ENCODE results near the gene LIPJ. TPM values are rescaled to one million over a fixed set of nuclear protein-coding genes. Genes with fewer than 3 reads are reported as not detected.

LIPJ gene
- total RNA-seq, 2 donors from 2014 or later = 0.09 to 0.17 TPM

DNA sequence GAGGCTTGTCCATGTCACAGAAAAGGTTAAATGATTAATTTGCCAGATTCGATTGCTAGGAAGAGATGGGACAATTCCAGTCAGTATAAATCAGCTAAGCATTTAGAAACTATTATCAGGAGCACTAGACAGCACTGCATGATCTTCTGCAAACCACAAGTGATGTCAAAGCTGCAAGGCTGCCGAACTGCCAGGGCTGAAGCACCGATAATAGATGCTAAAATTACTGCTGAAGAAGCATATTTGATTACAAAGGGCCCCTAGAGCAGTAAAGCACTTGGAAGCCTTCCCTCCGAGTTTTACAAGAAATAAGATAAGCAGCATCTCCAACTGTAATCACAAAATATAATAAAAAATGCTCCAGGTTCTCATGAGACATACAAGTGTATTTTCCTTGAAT is 44.0 kb upstream of the LIPJ start:
- Histone ChIP-seq H3K4me1 (replicated peaks) (no peaks in the 10 kb centered on the region), H3K27ac (peak overlapping the region in 1 of 2 donors; percentile 40), H3K36me3 (no peaks in the 10 kb centered on the region), H3K27me3 (replicated peaks; ENCODE audit: insufficient read depth) (no peaks in the 10 kb centered on the region), H3K9me3 (no peaks in the 10 kb centered on the region), H3K4me3 (no peak overlapping the region)
- TF ChIP-seq POLR2AphosphoS5 (IDR thresholded peaks at IDR 0.05) (no peak), POLR2A (IDR thresholded peaks at IDR 0.05) (no peak)
- TF ChIP-seq, protein P1, sequence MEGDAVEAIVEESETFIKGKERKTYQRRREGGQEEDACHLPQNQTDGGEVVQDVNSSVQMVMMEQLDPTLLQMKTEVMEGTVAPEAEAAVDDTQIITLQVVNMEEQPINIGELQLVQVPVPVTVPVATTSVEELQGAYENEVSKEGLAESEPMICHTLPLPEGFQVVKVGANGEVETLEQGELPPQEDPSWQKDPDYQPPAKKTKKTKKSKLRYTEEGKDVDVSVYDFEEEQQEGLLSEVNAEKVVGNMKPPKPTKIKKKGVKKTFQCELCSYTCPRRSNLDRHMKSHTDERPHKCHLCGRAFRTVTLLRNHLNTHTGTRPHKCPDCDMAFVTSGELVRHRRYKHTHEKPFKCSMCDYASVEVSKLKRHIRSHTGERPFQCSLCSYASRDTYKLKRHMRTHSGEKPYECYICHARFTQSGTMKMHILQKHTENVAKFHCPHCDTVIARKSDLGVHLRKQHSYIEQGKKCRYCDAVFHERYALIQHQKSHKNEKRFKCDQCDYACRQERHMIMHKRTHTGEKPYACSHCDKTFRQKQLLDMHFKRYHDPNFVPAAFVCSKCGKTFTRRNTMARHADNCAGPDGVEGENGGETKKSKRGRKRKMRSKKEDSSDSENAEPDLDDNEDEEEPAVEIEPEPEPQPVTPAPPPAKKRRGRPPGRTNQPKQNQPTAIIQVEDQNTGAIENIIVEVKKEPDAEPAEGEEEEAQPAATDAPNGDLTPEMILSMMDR (IDR thresholded peaks at IDR 0.05) = no peak
- WGBS = 27% methylated on average over 4 of the region's 4 CpGs
- no peak for DNase-seq (ENCODE audit: low spot score)
- intact Hi-C loops (cut with DNase I) = no loop called here

DNA sequence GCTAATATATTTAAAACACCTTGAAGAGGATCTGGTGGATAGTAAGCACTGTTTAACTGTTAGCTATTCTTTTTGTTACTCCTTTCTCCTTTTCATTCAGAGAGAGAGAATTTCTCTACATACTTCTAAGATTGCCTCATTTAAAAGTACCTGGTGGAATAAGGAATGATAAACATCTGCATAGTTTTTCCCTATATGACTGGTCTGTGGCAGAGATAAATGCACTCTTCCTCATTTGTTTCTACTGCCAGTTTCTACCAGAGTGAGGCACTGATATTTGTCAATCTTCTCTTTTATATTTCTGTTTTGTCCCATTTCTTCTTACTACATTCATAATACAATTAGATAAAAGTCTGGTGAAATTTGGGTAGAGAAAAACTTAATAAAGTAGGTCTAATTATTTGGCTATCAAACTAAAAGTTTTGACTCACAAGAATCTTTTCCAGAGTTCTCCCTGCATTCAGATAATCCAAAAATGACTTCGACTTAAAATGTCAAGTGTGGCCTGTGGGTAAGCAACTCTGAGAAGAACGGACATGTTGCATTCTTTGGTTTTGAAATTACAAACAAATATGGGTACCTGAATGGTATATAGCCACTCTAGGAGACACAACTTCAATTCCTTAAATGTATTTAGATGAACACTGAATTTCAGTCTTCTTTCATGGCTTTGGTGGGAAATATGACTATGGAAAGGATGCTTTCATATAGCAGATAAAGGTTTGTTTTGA is 42.3 kb upstream of the LIPJ start:
- no peaks in the 10 kb centered on the region for H3K27me3 ChIP-seq (replicated peaks; ENCODE audit: insufficient read depth)
- intact Hi-C loops (cut with DNase I) = no loop called here
- no peaks in the 10 kb centered on the region for H3K9me3 ChIP-seq
- no peaks in the 10 kb centered on the region for H3K36me3 ChIP-seq
- H3K4me1 ChIP-seq (replicated peaks) = no peaks in the 10 kb centered on the region
- no peak overlapping the region for H3K27ac ChIP-seq
- H3K4me3 ChIP-seq = no peak overlapping the region
- TF ChIP-seq POLR2AphosphoS5 (IDR thresholded peaks at IDR 0.05) = no peak
- TF ChIP-seq, protein P1 (IDR thresholded peaks at IDR 0.05) = no peak
- TF ChIP-seq POLR2A (IDR thresholded peaks at IDR 0.05) = no peak
- no peak for DNase-seq (ENCODE audit: low spot score)
- 95% methylated on average over 2 of the region's 2 CpGs for WGBS

DNA sequence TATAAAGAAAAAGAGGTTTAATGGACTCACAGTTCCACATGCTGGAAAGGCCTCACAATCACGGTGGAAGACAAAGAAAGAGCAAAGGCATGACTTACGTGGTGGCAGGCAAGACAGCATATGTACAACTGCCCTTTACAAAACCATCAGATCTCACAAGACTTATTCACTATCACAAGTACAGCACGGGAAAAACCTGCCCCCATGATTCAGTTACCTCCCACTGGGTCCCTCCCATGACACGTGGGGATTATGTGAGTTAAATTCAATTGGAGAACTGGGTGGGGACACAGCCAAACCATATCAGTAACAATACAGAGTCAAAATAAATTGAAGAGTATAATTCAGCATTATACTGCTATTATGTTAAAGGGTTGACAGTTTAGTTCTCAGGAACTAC is 41.2 kb upstream of the LIPJ start:
- TF ChIP-seq POLR2A (IDR thresholded peaks at IDR 0.05) (no peak), POLR2AphosphoS5 (IDR thresholded peaks at IDR 0.05) (no peak)
- TF ChIP-seq, protein P1 (IDR thresholded peaks at IDR 0.05) = no peak
- intact Hi-C loops (cut with DNase I) = no loop called here
- WGBS = 78% methylated on average over 4 of the region's 4 CpGs
- no peaks in the 10 kb centered on the region for H3K4me1 ChIP-seq (replicated peaks)
- no peaks in the 10 kb centered on the region for H3K36me3 ChIP-seq
- no peaks in the 10 kb centered on the region for H3K9me3 ChIP-seq
- DNase-seq (ENCODE audit: low spot score) = no peak
- H3K27ac ChIP-seq = no peak overlapping the region
- no peak overlapping the region for H3K4me3 ChIP-seq
- H3K27me3 ChIP-seq (replicated peaks; ENCODE audit: insufficient read depth) = no peaks in the 10 kb centered on the region

DNA sequence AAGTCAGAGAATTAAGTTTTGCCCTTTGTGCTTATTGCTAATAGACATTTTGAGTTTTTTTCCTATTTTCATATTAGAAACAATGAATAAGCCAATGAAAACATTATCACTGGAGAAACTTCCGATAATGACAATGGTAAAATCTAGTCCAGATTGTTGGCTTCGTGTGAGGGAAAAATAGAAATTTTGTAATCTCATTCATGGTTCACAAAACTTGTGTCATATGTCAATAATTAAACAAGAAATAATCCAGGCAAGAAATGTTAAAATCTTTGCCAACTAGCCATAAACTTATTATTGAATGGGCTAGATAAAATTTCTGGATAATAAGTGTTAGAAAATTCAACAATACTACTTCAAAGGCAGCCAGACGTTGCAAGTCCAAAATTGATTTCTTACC is 40.1 kb upstream of the LIPJ start:
- H3K27me3 ChIP-seq (replicated peaks; ENCODE audit: insufficient read depth) = no peaks in the 10 kb centered on the region
- H3K36me3 ChIP-seq = no peaks in the 10 kb centered on the region
- no peak for DNase-seq (ENCODE audit: low spot score)
- H3K4me1 ChIP-seq (replicated peaks) = no peaks in the 10 kb centered on the region
- H3K9me3 ChIP-seq = no peaks in the 10 kb centered on the region
- intact Hi-C loops (cut with DNase I) = no loop called here
- TF ChIP-seq POLR2AphosphoS5 (IDR thresholded peaks at IDR 0.05) = no peak
- no peak for TF ChIP-seq POLR2A (IDR thresholded peaks at IDR 0.05)
- TF ChIP-seq, protein P1 (IDR thresholded peaks at IDR 0.05) = no peak
- no peak overlapping the region for H3K4me3 ChIP-seq
- H3K27ac ChIP-seq = no peak overlapping the region
- 49% methylated on average over 3 of the region's 3 CpGs for WGBS

DNA sequence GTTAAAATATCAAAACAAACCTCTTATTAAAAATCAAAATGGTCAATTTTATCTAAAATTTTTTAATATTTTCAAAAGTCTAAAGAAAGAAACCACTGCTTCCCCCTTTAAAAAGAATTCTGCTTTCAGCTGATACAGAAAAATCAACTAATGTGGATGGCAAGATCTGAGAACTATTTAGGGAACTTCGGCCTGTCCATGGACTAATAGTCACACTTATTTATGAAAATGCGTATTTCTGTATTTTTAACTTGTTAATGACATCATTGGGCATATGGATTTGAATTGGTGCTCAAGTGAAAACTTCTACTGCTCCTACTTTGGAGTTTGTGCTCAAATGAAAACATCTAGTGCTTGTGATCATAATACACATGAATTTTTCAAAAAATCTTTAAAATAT is 35.3 kb upstream of the LIPJ start:
- Histone ChIP-seq H3K36me3 (no peaks in the 10 kb centered on the region), H3K4me3 (no peak overlapping the region), H3K27ac (no peak overlapping the region), H3K27me3 (replicated peaks; ENCODE audit: insufficient read depth) (no peaks in the 10 kb centered on the region), H3K9me3 (no peaks in the 10 kb centered on the region), H3K4me1 (replicated peaks) (no peaks in the 10 kb centered on the region)
- no peak for DNase-seq (ENCODE audit: low spot score)
- TF ChIP-seq POLR2AphosphoS5 (IDR thresholded peaks at IDR 0.05) (no peak), POLR2A (IDR thresholded peaks at IDR 0.05) (no peak)
- TF ChIP-seq, protein P1 (IDR thresholded peaks at IDR 0.05) = no peak
- intact Hi-C loops (cut with DNase I) = loop anchor here (5.0 kb wide), 3 partner anchors 149 to 699 kb away; no protein-coding TSS in a partner anchor
- 86% methylated on average over 2 of the region's 2 CpGs for WGBS

All from prostate gland (tissue), 2 donors.